OCI-LY3 (cell line): ENCODE results near the gene GRID2.

Experiments
- H2AFZ ChIP-seq: fragments of 200-600, 300-600 bp; shearing (Covaris generic); 2 replicates; pipeline ENCODE4 v1.6.0; 2014; ENCODE audit warnings: antibody characterized with exemption, low read depth, low read length
- H3K27ac ChIP-seq: fragments of 200-600, 300-600 bp; sonication (generic); 2 replicates; pipeline ENCODE4 v1.5.1; 2014; ENCODE audit warnings: mild to moderate bottlenecking, low read length, moderate library complexity, mixed read lengths
- H3K27me3 ChIP-seq: fragments of 200-600, 300-600 bp; sonication (generic); 2 replicates; pipeline ENCODE4 v1.6.1; 2014; ENCODE audit warnings: low read depth, low read length, mixed read lengths
- H3K36me3 ChIP-seq: fragments of 200-600, 300-600 bp; sonication (generic); replicated peaks from 2 replicates; pipeline ENCODE3; 2014; ENCODE audit warnings: low read depth, low read length, mixed read lengths
- H3K4me1 ChIP-seq: fragments of 300-600, 200-600 bp; sonication (generic); 2 replicates; pipeline ENCODE4 v1.6.1; 2014; ENCODE audit warnings: low read length, mixed read lengths
- H3K4me2 ChIP-seq: fragments of 200-600, 300-600 bp; sonication (generic); 2 replicates; pipeline ENCODE4 v1.6.1; 2014; ENCODE audit warnings: low read length, mixed read lengths
- H3K4me3 ChIP-seq: fragments of 300-600, 200-600 bp; sonication (generic); 2 replicates; pipeline ENCODE4 v1.5.1; 2014; ENCODE audit warnings: antibody characterized with exemption, mild to moderate bottlenecking, low read length, moderate library complexity
- H3K79me2 ChIP-seq: fragments of 300-600, 200-600 bp; shearing (Covaris generic); 2 replicates; pipeline ENCODE4 v1.6.1; 2014; ENCODE audit warnings: mild to moderate bottlenecking, low read length, mixed read lengths
- H3K9ac ChIP-seq: fragments of 300-600, 200-600 bp; shearing (Covaris generic); 2 replicates; pipeline ENCODE4 v1.6.0; 2014; ENCODE audit warnings: mild to moderate bottlenecking, low read length, moderate library complexity
- H3K9me3 ChIP-seq: fragments of 200-600, 300-600 bp; shearing (Covaris generic); 2 replicates; pipeline ENCODE4 v1.6.1; 2014; ENCODE audit warnings: low read length, mixed read lengths; ENCODE audit not compliant: insufficient read depth
- H4K20me1 ChIP-seq: fragments of 200-600, 300-600 bp; sonication (generic); 2 replicates; pipeline ENCODE4 v1.6.1; 2016; ENCODE audit warnings: low read length, mixed read lengths; ENCODE audit not compliant: insufficient read depth
- CTCF ChIP-seq: fragments of 200-600, 300-600 bp; sonication (generic); IDR thresholded peaks from 2 replicates; pipeline ENCODE4 v1.5.1; 2014; ENCODE audit warnings: antibody characterized with exemption, low read length, low read depth
- EZH2phosphoT487 ChIP-seq: fragments of 200-600 bp; shearing (Covaris generic); IDR thresholded peaks from 2 replicates; pipeline ENCODE4 v1.6.1; 2018; ENCODE audit warnings: antibody characterized with exemption, mixed run types, low read depth

GRID2 gene

GRCh38 chr4:93217431-93217830, 913.7 kb downstream of the GRID2 start:
- Histone ChIP-seq H4K20me1 (no peaks in the 10 kb centered on the region), H3K9me3 (no peaks in the 10 kb centered on the region), H3K79me2 (no peaks in the 10 kb centered on the region), H3K36me3 (no peaks in the 10 kb centered on the region), H3K4me3 (no peak overlapping the region), H3K4me1 (no peaks in the 10 kb centered on the region; the same call in 1 of the 2 replicates), H3K4me2 (no peak overlapping the region), H2AFZ (no peak overlapping the region), H3K9ac (no peak overlapping the region), H3K27me3 (no peaks in the 10 kb centered on the region), H3K27ac (no peak overlapping the region)
- no peak for TF ChIP-seq CTCF
- no peak for TF ChIP-seq EZH2phosphoT487

- no peaks in the 10 kb centered on the region for H3K9me3 ChIP-seq
- H3K36me3 ChIP-seq = no peaks in the 10 kb centered on the region
- no peak overlapping the region for H3K4me3 ChIP-seq
- H3K27me3 ChIP-seq = no peaks in the 10 kb centered on the region
- H3K9ac ChIP-seq = no peak overlapping the region
- no peaks in the 10 kb centered on the region; the same call in 1 of the 2 replicates for H3K4me1 ChIP-seq
- H3K27ac ChIP-seq = no peak overlapping the region
- H3K4me2 ChIP-seq = no peak overlapping the region
- no peaks in the 10 kb centered on the region for H3K79me2 ChIP-seq
- TF ChIP-seq CTCF = no peak
- TF ChIP-seq EZH2phosphoT487 = no peak
- no peaks in the 10 kb centered on the region for H4K20me1 ChIP-seq
- no peak overlapping the region for H2AFZ ChIP-seq
Observed at GRCh38 chr4:93221771-93222170, 918.0 kb downstream of the GRID2 start.

- Histone ChIP-seq H4K20me1 (no peaks in the 10 kb centered on the region), H3K36me3 (no peaks in the 10 kb centered on the region), H3K4me3 (no peak overlapping the region), H3K79me2 (no peaks in the 10 kb centered on the region), H3K27me3 (no peaks in the 10 kb centered on the region), H3K9ac (no peak overlapping the region), H2AFZ (no peak overlapping the region), H3K9me3 (no peaks in the 10 kb centered on the region), H3K4me2 (no peak overlapping the region), H3K27ac (no peak overlapping the region), H3K4me1 (no peaks in the 10 kb centered on the region)
- no peak for TF ChIP-seq CTCF
- no peak for TF ChIP-seq EZH2phosphoT487
Observed at GRCh38 chr4:93228021-93228420, 924.3 kb downstream of the GRID2 start.

GRCh38 chr4:93232883-93233282, 929.1 kb downstream of the GRID2 start:
- Histone ChIP-seq H3K27me3 (no peaks in the 10 kb centered on the region), H4K20me1 (no peaks in the 10 kb centered on the region), H3K4me3 (no peak overlapping the region), H2AFZ (no peak overlapping the region), H3K4me2 (no peak overlapping the region), H3K36me3 (no peaks in the 10 kb centered on the region), H3K4me1 (no peaks in the 10 kb centered on the region), H3K27ac (no peak overlapping the region), H3K9ac (no peak overlapping the region), H3K79me2 (no peaks in the 10 kb centered on the region), H3K9me3 (no peaks in the 10 kb centered on the region)
- no peak for TF ChIP-seq EZH2phosphoT487
- no peak for TF ChIP-seq CTCF
